ENCODE results near the gene MKNK1. TPM values are rescaled to one million over a fixed set of nuclear protein-coding genes. Genes with fewer than 3 reads are reported as not detected.

The MKNK1 gene
- total and polyA plus RNA-seq, 2 experiments from 2014 or later, result 15.5 to 16.1 TPM

- Histone ChIP-seq H3K36me3 (ENCODE audit: low read depth) (no peaks in the 10 kb centered on the region), H4K20me1 (ENCODE audit: insufficient read depth) (no peaks in the 10 kb centered on the region), H3K4me1 (ENCODE audit: insufficient read depth) (peaks cover 36% of the 10 kb centered on the region), H3K79me2 (ENCODE audit: insufficient read depth) (peaks cover 19% of the 10 kb centered on the region), H3K9me2 (ENCODE audit: insufficient read depth) (no peaks in the 10 kb centered on the region), H3K4me2 (ENCODE audit: unreplicated experiment) (no peak overlapping the region), H3K27ac (no peak overlapping the region), H3K9ac (no peak overlapping the region), H3F3A (ENCODE audit: insufficient read depth) (peaks cover 17% of the 10 kb centered on the region), H2AFZ (no peak overlapping the region), H3K27me3 (replicated peaks; ENCODE audit: insufficient read depth) (no peaks in the 10 kb centered on the region), H3K9me3 (ENCODE audit: low read depth) (no peaks in the 10 kb centered on the region), H3K4me3 (no peak overlapping the region)
- in situ Hi-C loops (cut with MboI), result no loop called here
- 94 to 100% methylated on average over 3 of the region's 3 CpGs for WGBS, 2 experiments (ENCODE audit: low coverage in 1 of 2, low lambda C conversion rate in 2 of 2, missing lambda C conversion rate in 2 of 2)
- no peak for DNase-seq
- no peak for TF ChIP-seq EZH2phosphoT487 (IDR thresholded peaks at IDR 0.05; ENCODE audit: insufficient read depth, low read depth)
- TF ChIP-seq EZH2 (IDR thresholded peaks at IDR 0.05; ENCODE audit: insufficient read depth, poor library complexity, severe bottlenecking), result no peak
Observed at GRCh38 chr1:46617833-46618232, 13.8 kb upstream of the MKNK1 start.

DNA sequence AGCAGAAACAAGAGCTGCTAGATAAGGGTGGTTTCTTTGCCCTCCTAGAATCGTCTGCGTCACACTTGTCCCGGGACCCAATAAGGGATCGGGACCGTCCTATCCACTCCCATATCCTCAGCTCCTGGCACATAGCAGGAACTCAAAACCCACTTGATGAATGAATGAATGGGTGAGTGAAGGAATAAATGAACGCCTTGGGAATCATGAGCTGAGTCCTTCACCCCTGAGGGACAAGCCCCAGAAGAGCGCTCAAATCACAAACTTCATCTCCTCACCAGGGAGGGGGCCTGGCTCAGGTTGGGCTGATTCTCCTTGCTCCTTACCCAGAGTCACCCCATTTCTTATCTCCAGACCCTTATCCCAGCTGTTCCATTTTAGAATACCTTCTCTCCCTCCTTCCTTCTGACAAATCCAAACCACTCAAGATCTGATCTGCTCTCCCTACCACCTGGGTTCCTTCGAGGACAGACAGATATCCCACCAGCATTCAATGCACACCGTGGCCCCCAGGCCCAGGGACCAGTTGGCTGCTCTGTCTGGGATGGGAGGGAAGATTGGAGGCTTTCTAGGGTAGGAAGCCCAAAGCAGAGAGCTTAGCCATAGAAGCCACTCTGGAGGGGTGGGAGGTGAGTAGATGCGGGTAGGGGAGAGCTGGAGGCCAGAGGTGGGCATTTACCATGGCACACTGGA lies 13.2 kb upstream of the MKNK1 start:
- Histone ChIP-seq H3K27ac (peak overlapping the region; percentile 77), H3K36me3 (ENCODE audit: low read depth) (no peaks in the 10 kb centered on the region), H3K79me2 (ENCODE audit: insufficient read depth) (peaks cover 21% of the 10 kb centered on the region), H3K9ac (peak overlapping the region; percentile 92), H3K9me2 (ENCODE audit: insufficient read depth) (no peaks in the 10 kb centered on the region), H3F3A (ENCODE audit: insufficient read depth) (peaks cover 11% of the 10 kb centered on the region), H4K20me1 (ENCODE audit: insufficient read depth) (no peaks in the 10 kb centered on the region), H3K4me2 (ENCODE audit: unreplicated experiment) (peak overlapping the region; percentile 76), H3K27me3 (replicated peaks; ENCODE audit: insufficient read depth) (no peaks in the 10 kb centered on the region), H3K9me3 (ENCODE audit: low read depth) (no peaks in the 10 kb centered on the region), H3K4me3 (peak overlapping the region; percentile 88), H2AFZ (peak overlapping the region; percentile 86), H3K4me1 (ENCODE audit: insufficient read depth) (peaks cover 31% of the 10 kb centered on the region)
- 26 to 33% methylated on average over 10 of the region's 10 CpGs for WGBS, 2 experiments (ENCODE audit: low coverage in 1 of 2, low lambda C conversion rate in 2 of 2, missing lambda C conversion rate in 2 of 2)
- TF ChIP-seq EZH2 (IDR thresholded peaks at IDR 0.05; ENCODE audit: insufficient read depth, poor library complexity, severe bottlenecking), result no peak
- no peak for TF ChIP-seq EZH2phosphoT487 (IDR thresholded peaks at IDR 0.05; ENCODE audit: insufficient read depth, low read depth)
- no peak for DNase-seq
- in situ Hi-C loops (cut with MboI), result no loop called here

DNA sequence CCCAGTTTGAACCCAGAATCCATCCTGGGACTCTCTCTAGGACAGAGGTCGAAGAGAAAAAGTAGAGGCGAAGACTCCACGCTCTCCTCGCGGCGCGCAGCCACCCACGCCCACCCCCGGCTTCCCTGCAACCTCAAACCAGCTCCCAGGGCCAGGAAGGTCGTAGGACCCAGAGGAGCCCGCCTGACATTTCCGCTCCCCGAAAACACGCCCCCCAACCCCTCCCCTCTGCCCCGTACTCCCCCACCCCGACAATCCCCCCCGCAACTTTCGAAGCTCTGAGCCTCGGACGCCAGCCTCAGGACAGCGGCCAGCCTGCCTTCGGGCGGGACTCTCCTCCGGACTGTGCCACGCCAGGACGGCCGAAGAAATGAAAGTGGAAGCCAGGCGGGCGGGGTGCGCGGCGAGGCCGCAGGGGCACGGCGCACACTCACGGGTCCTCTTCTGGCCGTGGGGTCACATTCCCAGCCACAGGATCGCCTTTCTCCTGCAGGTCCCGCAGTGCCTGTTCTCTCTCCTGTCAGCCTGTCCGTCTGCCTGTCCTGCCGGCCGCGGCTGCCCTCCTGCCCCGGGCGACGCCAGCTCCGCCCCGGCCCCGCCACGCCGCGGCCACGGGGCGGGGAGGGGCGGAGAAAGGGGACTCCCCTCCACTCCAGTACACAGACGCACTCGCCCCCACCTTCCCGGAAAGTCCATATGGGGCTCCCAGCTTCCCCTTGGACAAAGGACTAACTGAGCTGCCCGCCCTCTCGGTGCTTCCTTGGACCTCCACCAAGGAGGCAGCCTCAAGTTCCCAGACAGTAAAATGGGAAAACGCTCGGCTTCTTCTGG lies 12.4 kb upstream of the MKNK1 start, which contains the start of gene MOB3C:
Gene MOB3C, minus strand, starts transcription at position 535 of the 831 bp plus-strand sequence. CDS start 3,490 bp downstream, outside the sequence.
- H3F3A ChIP-seq (ENCODE audit: insufficient read depth), result peaks cover 3% of the 10 kb centered on the region
- peak within 1 kb of the TSS; percentile 77 for H3K27ac ChIP-seq
- no peaks in the 10 kb centered on the region for H3K27me3 ChIP-seq (replicated peaks; ENCODE audit: insufficient read depth)
- TF ChIP-seq EZH2phosphoT487 (IDR thresholded peaks at IDR 0.05; ENCODE audit: insufficient read depth, low read depth) (no peak), EZH2 (IDR thresholded peaks at IDR 0.05; ENCODE audit: insufficient read depth, poor library complexity, severe bottlenecking) (no peak)
- peak within 1 kb of the TSS; percentile 92 for H3K9ac ChIP-seq
- H3K4me2 ChIP-seq (ENCODE audit: unreplicated experiment), result peak within 1 kb of the TSS; percentile 76
- H3K9me3 ChIP-seq (ENCODE audit: low read depth), result no peaks in the 10 kb centered on the region
- H3K4me1 ChIP-seq (ENCODE audit: insufficient read depth), result peaks cover 31% of the 10 kb centered on the region
- H3K36me3 ChIP-seq (ENCODE audit: low read depth), result no peaks in the 10 kb centered on the region
- 1 to 2% methylated on average over 40 to 44 of the region's 62 CpGs for WGBS, 2 experiments (ENCODE audit: low coverage in 1 of 2, low lambda C conversion rate in 2 of 2, missing lambda C conversion rate in 2 of 2)
- H3K79me2 ChIP-seq (ENCODE audit: insufficient read depth), result peaks cover 21% of the 10 kb centered on the region
- H2AFZ ChIP-seq, result peak within 1 kb of the TSS; percentile 86
- no peaks in the 10 kb centered on the region for H3K9me2 ChIP-seq (ENCODE audit: insufficient read depth)
- H4K20me1 ChIP-seq (ENCODE audit: insufficient read depth), result no peaks in the 10 kb centered on the region
- in situ Hi-C loops (cut with MboI), result no loop called here
- peak within 1 kb of the TSS; percentile 88 for H3K4me3 ChIP-seq
- DNase-seq, result peak; percentile 88

- Histone ChIP-seq H2AFZ (peak overlapping the region; percentile 86), H3K4me2 (ENCODE audit: unreplicated experiment) (peak overlapping the region; percentile 76), H3K36me3 (ENCODE audit: low read depth) (no peaks in the 10 kb centered on the region), H3F3A (ENCODE audit: insufficient read depth) (no peaks in the 10 kb centered on the region), H3K9me3 (ENCODE audit: low read depth) (no peaks in the 10 kb centered on the region), H3K9ac (peak overlapping the region; percentile 92), H3K4me1 (ENCODE audit: insufficient read depth) (peaks cover 28% of the 10 kb centered on the region), H3K27ac (no peak overlapping the region), H4K20me1 (ENCODE audit: insufficient read depth) (no peaks in the 10 kb centered on the region), H3K79me2 (ENCODE audit: insufficient read depth) (peaks cover 21% of the 10 kb centered on the region), H3K9me2 (ENCODE audit: insufficient read depth) (no peaks in the 10 kb centered on the region), H3K27me3 (replicated peaks; ENCODE audit: insufficient read depth) (no peaks in the 10 kb centered on the region), H3K4me3 (peak overlapping the region; percentile 88)
- peak; percentile 18 for DNase-seq
- 24 to 30% methylated on average over 3 of the region's 3 CpGs for WGBS, 2 experiments (ENCODE audit: low coverage in 1 of 2, low lambda C conversion rate in 2 of 2, missing lambda C conversion rate in 2 of 2)
- TF ChIP-seq EZH2phosphoT487 (IDR thresholded peaks at IDR 0.05; ENCODE audit: insufficient read depth, low read depth) (no peak), EZH2 (IDR thresholded peaks at IDR 0.05; ENCODE audit: insufficient read depth, poor library complexity, severe bottlenecking) (no peak)
- in situ Hi-C loops (cut with MboI), result no loop called here
Observed at GRCh38 chr1:46615735-46616134, 11.7 kb upstream of the MKNK1 start.
